ENCODE measurements around the gene CTXND1. TPM values are rescaled to one million over a fixed set of nuclear protein-coding genes. Genes with fewer than 3 reads are reported as not detected.

Gene CTXND1
- total and polyA plus RNA-seq, 2 of the 13 experiments (the other 11 are each of a cell fraction or from before 2014, with no cell fraction given) = 1.2 to 2.1 TPM

DNA sequence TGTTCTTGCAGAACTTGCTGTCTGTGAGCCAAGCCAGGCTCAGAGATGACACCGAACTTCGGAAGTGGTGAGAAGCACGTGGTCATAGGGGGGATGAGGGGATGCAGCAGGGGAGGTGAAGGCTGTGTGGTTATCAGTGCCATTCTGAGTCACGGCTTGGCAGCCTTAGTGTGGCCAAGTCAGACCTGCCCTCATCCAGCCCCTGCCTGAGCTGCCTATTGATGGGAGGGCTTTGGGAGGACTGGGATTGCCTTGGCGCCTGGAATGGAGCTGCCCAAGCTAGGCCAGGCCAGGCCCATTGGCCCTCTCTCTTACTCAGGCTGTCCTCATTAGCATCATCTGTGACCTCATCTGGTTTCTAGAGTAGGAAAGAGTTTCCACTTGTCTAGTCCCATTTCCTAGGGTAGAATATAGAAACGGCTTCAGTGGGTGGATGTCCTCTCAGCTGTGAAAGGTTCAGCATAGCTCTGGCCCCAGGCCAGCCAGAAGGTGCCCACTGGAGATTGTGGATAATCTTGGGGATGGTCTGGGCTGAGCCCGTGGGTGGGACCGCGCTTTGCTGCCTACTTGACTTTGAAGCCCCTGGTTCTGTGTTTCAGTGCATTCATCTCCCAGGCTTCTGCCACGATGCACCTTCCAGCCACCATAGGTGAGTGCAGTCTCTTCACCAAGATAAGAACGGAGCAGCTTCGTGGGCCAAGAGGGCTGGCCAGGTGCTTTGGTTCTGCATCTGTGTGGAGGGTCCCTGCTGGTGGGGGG, 92.0 kb downstream of the CTXND1 start (continued):
- TF ChIP-seq, protein P1, sequence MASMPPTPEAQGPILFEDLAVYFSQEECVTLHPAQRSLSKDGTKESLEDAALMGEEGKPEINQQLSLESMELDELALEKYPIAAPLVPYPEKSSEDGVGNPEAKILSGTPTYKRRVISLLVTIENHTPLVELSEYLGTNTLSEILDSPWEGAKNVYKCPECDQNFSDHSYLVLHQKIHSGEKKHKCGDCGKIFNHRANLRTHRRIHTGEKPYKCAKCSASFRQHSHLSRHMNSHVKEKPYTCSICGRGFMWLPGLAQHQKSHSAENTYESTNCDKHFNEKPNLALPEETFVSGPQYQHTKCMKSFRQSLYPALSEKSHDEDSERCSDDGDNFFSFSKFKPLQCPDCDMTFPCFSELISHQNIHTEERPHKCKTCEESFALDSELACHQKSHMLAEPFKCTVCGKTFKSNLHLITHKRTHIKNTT (CRISPR knock-in tag; IDR thresholded peaks at IDR 0.05) = no peak
- TF ChIP-seq KDM5A (IDR thresholded peaks at IDR 0.05; ENCODE audit: borderline replicate concordance, low read length) (no peak), PHF20 (CRISPR knock-in tag; IDR thresholded peaks at IDR 0.05) (no peak), TRIM24 (CRISPR knock-in tag; IDR thresholded peaks at IDR 0.05) (no peak), SNRNP70 (IDR thresholded peaks at IDR 0.05; ENCODE audit: low read depth, low read length) (no peak), ZNF615 (CRISPR knock-in tag; IDR thresholded peaks at IDR 0.05; ENCODE audit: borderline replicate concordance) (no peak), SPEN (CRISPR knock-in tag; IDR thresholded peaks at IDR 0.05; ENCODE audit: low read depth) (no peak), MLLT10 (CRISPR knock-in tag; IDR thresholded peaks at IDR 0.05) (no peak), CBFB (CRISPR knock-in tag; IDR thresholded peaks at IDR 0.05) (no peak), RNF2 (conservative IDR thresholded peaks at IDR 0.05; ENCODE audit: low read depth) (no peak), YY1 (IDR thresholded peaks at IDR 0.05; ENCODE audit: insufficient read depth, insufficient replicate concordance, low read depth, low read length) (no peak), ZNF567 (CRISPR knock-in tag; IDR thresholded peaks at IDR 0.05; ENCODE audit: borderline replicate concordance) (no peak)
- TF ChIP-seq, protein P2, sequence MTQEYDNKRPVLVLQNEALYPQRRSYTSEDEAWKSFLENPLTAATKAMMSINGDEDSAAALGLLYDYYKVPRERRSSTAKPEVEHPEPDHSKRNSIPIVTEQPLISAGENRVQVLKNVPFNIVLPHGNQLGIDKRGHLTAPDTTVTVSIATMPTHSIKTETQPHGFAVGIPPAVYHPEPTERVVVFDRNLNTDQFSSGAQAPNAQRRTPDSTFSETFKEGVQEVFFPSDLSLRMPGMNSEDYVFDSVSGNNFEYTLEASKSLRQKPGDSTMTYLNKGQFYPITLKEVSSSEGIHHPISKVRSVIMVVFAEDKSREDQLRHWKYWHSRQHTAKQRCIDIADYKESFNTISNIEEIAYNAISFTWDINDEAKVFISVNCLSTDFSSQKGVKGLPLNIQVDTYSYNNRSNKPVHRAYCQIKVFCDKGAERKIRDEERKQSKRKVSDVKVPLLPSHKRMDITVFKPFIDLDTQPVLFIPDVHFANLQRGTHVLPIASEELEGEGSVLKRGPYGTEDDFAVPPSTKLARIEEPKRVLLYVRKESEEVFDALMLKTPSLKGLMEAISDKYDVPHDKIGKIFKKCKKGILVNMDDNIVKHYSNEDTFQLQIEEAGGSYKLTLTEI (CRISPR knock-in tag; conservative IDR thresholded peaks at IDR 0.05) = no peak
- TF ChIP-seq, protein P3, sequence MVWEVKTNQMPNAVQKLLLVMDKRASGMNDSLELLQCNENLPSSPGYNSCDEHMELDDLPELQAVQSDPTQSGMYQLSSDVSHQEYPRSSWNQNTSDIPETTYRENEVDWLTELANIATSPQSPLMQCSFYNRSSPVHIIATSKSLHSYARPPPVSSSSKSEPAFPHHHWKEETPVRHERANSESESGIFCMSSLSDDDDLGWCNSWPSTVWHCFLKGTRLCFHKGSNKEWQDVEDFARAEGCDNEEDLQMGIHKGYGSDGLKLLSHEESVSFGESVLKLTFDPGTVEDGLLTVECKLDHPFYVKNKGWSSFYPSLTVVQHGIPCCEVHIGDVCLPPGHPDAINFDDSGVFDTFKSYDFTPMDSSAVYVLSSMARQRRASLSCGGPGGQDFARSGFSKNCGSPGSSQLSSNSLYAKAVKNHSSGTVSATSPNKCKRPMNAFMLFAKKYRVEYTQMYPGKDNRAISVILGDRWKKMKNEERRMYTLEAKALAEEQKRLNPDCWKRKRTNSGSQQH (CRISPR knock-in tag; IDR thresholded peaks at IDR 0.05; ENCODE audit: low read depth) = 0 out of 2 replicates have a peak, but pooled peaks have one; percentile 5
- TF ChIP-seq, protein P4, sequence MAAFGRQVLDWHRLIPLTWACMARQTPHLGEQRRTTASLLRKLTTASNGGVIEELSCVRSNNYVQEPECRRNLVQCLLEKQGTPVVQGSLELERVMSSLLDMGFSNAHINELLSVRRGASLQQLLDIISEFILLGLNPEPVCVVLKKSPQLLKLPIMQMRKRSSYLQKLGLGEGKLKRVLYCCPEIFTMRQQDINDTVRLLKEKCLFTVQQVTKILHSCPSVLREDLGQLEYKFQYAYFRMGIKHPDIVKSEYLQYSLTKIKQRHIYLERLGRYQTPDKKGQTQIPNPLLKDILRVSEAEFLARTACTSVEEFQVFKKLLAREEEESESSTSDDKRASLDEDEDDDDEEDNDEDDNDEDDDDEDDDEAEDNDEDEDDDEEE (CRISPR knock-in tag; IDR thresholded peaks at IDR 0.05) = 0 out of 2 replicates have a peak, but pooled peaks have one; percentile 12
- TF ChIP-seq, protein P5, sequence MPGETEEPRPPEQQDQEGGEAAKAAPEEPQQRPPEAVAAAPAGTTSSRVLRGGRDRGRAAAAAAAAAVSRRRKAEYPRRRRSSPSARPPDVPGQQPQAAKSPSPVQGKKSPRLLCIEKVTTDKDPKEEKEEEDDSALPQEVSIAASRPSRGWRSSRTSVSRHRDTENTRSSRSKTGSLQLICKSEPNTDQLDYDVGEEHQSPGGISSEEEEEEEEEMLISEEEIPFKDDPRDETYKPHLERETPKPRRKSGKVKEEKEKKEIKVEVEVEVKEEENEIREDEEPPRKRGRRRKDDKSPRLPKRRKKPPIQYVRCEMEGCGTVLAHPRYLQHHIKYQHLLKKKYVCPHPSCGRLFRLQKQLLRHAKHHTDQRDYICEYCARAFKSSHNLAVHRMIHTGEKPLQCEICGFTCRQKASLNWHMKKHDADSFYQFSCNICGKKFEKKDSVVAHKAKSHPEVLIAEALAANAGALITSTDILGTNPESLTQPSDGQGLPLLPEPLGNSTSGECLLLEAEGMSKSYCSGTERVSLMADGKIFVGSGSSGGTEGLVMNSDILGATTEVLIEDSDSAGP (CRISPR knock-in tag; IDR thresholded peaks at IDR 0.05; ENCODE audit: borderline replicate concordance) = no peak
- TF ChIP-seq, protein P6, sequence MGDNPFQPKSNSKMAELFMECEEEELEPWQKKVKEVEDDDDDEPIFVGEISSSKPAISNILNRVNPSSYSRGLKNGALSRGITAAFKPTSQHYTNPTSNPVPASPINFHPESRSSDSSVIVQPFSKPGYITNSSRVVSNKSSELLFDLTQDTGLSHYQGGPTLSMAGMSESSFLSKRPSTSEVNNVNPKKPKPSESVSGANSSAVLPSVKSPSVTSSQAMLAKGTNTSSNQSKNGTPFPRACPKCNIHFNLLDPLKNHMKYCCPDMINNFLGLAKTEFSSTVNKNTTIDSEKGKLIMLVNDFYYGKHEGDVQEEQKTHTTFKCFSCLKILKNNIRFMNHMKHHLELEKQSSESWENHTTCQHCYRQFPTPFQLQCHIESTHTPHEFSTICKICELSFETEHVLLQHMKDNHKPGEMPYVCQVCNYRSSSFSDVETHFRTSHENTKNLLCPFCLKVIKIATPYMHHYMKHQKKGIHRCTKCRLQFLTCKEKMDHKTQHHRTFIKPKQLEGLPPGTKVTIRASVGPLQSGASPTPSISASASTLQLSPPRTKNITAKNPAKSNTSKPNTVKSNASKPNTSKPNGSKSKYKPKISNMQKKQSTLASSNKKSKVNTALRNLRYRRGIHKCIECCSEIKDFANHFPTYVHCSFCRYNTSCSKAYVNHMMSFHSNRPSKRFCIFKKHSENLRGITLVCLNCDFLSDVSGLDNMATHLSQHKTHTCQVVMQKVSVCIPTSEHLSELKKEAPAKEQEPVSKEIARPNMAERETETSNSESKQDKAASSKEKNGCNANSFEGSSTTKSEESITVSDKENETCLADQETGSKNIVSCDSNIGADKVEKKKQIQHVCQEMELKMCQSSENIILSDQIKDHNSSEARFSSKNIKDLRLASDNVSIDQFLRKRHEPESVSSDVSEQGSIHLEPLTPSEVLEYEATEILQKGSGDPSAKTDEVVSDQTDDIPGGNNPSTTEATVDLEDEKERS (CRISPR knock-in tag; IDR thresholded peaks at IDR 0.05) = 0 out of 2 replicates have a peak, but pooled peaks have one; percentile 31

All from HepG2 (cell line).